ENCODE measurements around the gene YBEY. TPM values are rescaled to one million over a fixed set of nuclear protein-coding genes. Genes with fewer than 3 reads are reported as not detected.

YBEY gene
- total RNA-seq, 2 donors from 2014 or later: 19.6 to 23.3 TPM

- no peaks in the 10 kb centered on the region for H3K4me1 ChIP-seq (ENCODE audit: control insufficient read depth, insufficient read depth, low read length)
- H3K4me3 ChIP-seq (ENCODE audit: low read length): no peak overlapping the region
- Mint-ChIP-seq H3K27me3 (ENCODE audit: insufficient read depth) (no peaks in the 10 kb centered on the region), H3K9me3 (no peaks in the 10 kb centered on the region), H3K27ac (peak overlapping the region; percentile 52), H3K4me1 (no peaks in the 10 kb centered on the region), H3K36me3 (ENCODE audit: low read depth) (peaks cover 82% of the 10 kb centered on the region), H3K4me3 (no peak overlapping the region)
- WGBS, 2 experiments (ENCODE audit: insufficient coverage in 1 of 2, insufficient read length in 1 of 2): 96 to 100% methylated on average over 7 to 8 of the region's 8 CpGs
- no peak for DNase-seq
- no peak for TF ChIP-seq CTCF (conservative IDR thresholded peaks at IDR 0.05)
- no peak overlapping the region for H3K9ac ChIP-seq (ENCODE audit: extremely low read depth, low read length, poor library complexity, severe bottlenecking)
- H3K9me3 ChIP-seq (ENCODE audit: control insufficient read depth, low read length): no peaks in the 10 kb centered on the region
- no peak overlapping the region for H3K27ac ChIP-seq (ENCODE audit: low read depth, low read length)
- peaks cover 98% of the 10 kb centered on the region for H3K36me3 ChIP-seq (ENCODE audit: control insufficient read depth, insufficient read depth, low read length)
- no peaks in the 10 kb centered on the region for H3K27me3 ChIP-seq (ENCODE audit: control insufficient read depth, insufficient read depth, low read length, poor library complexity, severe bottlenecking)
Measured at GRCh38 chr21:46243325-46243724, 42.8 kb upstream of the YBEY start.

DNA sequence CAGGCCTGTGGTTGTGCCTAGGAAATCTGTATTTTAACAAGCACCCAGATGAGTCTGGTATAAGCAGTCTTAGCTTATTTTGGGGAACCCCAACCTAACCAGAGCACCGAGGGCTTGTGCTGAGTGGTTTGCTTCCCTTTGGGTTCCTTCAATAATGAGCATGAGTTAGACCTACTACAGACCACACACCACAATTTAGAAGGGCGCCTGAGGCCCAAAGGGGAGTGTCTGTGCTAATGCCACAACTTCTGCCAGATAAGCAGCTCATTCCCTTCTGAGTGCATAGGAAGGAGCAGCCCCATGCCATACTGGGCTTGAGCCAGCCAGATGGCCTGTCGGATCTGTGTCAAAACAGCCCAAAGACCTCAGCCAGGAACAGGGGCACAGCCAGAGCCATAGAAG lies 42.2 kb upstream of the YBEY start:
- Mint-ChIP-seq H3K27ac (no peak overlapping the region), H3K4me1 (no peaks in the 10 kb centered on the region), H3K9me3 (no peaks in the 10 kb centered on the region), H3K36me3 (ENCODE audit: low read depth) (peaks cover 81% of the 10 kb centered on the region), H3K27me3 (ENCODE audit: insufficient read depth) (no peaks in the 10 kb centered on the region), H3K4me3 (no peak overlapping the region)
- Histone ChIP-seq H3K36me3 (ENCODE audit: control insufficient read depth, insufficient read depth, low read length) (peaks cover 98% of the 10 kb centered on the region), H3K9ac (ENCODE audit: extremely low read depth, low read length, poor library complexity, severe bottlenecking) (no peak overlapping the region), H3K27me3 (ENCODE audit: control insufficient read depth, insufficient read depth, low read length, poor library complexity, severe bottlenecking) (no peaks in the 10 kb centered on the region), H3K27ac (ENCODE audit: low read depth, low read length) (no peak overlapping the region), H3K9me3 (ENCODE audit: control insufficient read depth, low read length) (no peaks in the 10 kb centered on the region), H3K4me1 (ENCODE audit: control insufficient read depth, insufficient read depth, low read length) (no peaks in the 10 kb centered on the region), H3K4me3 (ENCODE audit: low read length) (no peak overlapping the region)
- WGBS, 2 experiments (ENCODE audit: insufficient coverage in 1 of 2, insufficient read length in 1 of 2): 92 to 100% methylated on average over 1 to 3 of the region's 3 CpGs
- DNase-seq: no peak
- TF ChIP-seq CTCF (conservative IDR thresholded peaks at IDR 0.05): no peak

GRCh38 chr21:46244602-46245001 lies 41.5 kb upstream of the YBEY start:
- Histone ChIP-seq H3K36me3 (ENCODE audit: control insufficient read depth, insufficient read depth, low read length) (peaks cover 97% of the 10 kb centered on the region), H3K4me1 (ENCODE audit: control insufficient read depth, insufficient read depth, low read length) (no peaks in the 10 kb centered on the region), H3K9me3 (ENCODE audit: control insufficient read depth, low read length) (no peaks in the 10 kb centered on the region), H3K4me3 (ENCODE audit: low read length) (no peak overlapping the region), H3K9ac (ENCODE audit: extremely low read depth, low read length, poor library complexity, severe bottlenecking) (no peak overlapping the region), H3K27me3 (ENCODE audit: control insufficient read depth, insufficient read depth, low read length, poor library complexity, severe bottlenecking) (no peaks in the 10 kb centered on the region), H3K27ac (ENCODE audit: low read depth, low read length) (no peak overlapping the region)
- Mint-ChIP-seq H3K4me3 (no peak overlapping the region), H3K4me1 (no peaks in the 10 kb centered on the region), H3K36me3 (ENCODE audit: low read depth) (peaks cover 82% of the 10 kb centered on the region), H3K27me3 (ENCODE audit: insufficient read depth) (no peaks in the 10 kb centered on the region), H3K27ac (no peak overlapping the region), H3K9me3 (no peaks in the 10 kb centered on the region)
- TF ChIP-seq CTCF (conservative IDR thresholded peaks at IDR 0.05): no peak
- 95 to 100% methylated on average over 4 to 8 of the region's 8 CpGs for WGBS, 2 experiments (ENCODE audit: insufficient coverage in 1 of 2, insufficient read length in 1 of 2)
- no peak for DNase-seq

All from endodermal cell (in vitro differentiated cells).